Right kidney (tissue), 9 donors: ENCODE data around the gene ZNF10.

Experiments used
- DNase-seq: peaks from one replicate; pipeline ENCODE4 v3.0.0-alpha.2; 2016
- long read RNA-seq, 8 donors: transcript quantifications; one replicate each; lab custom pipeline, GENCODE V29; 2026

Gene ZNF10
- long read RNA-seq, donor 1: 0 reads
- long read RNA-seq, donor 2, partial matches to known transcripts: 0 of 1 reads
- long read RNA-seq, donor 2, other reads (novel, unspliced or antisense): 0 of 1 reads
- long read RNA-seq, donor 3, partial matches to known transcripts: 0 of 1 reads
- long read RNA-seq, donor 3, other reads (novel, unspliced or antisense): 0 of 1 reads
- long read RNA-seq, donor 4, partial matches to known transcripts: 0 of 1 reads
- long read RNA-seq, donor 4, other reads (novel, unspliced or antisense): 0 of 1 reads
- long read RNA-seq, donor 5: 0 reads
- long read RNA-seq, donor 6, partial matches to known transcripts: 0 of 2 reads
- long read RNA-seq, donor 6, other reads (novel, unspliced or antisense): 0 of 2 reads
- long read RNA-seq, donor 7, full-length matches to known transcripts: 1 of 1 reads
- long read RNA-seq, donor 7, partial matches to known transcripts: 0 of 1 reads
- long read RNA-seq, donor 7, other reads (novel, unspliced or antisense): 0 of 1 reads
- long read RNA-seq, donor 8, partial matches to known transcripts: 0 of 1 reads
- long read RNA-seq, donor 8, other reads (novel, unspliced or antisense): 0 of 1 reads

DNA sequence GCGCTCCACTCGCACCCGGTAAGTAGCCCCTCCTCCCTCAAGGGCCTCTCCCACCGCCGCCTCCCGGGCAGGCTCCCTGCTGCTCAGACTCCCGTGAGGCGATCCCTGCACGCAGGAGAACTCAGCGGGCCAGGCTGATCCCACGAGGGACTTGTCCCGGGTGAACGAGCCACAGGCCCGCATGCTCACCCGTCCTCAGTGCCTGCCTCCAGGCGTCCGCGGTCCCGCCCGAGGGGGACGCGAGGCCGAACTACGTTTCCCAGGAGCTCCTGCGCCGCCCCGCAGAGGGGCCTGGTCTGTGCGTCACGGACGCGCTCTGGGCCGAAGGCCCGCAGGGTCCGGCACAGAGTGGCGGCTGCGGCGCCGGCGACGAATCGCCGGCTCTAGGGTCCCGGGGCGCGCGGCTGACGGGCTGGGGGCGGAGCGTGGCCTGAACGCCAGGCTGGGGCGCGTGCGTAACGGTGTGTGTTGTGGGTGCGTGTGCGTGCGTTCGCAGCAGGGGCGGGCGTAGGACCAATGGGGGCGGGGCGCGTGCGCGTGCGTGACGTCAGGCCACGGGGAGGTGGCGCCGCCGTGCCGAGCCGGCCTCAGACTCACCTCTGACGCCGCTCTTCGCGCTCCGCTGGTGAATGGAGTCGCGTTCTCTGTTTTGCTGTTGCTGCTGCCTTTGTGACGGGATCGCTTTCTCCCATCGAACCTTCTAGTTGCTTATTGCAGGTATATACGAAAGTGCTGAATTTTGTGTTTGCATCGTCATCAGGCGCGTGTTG lies at the start of gene ZNF10, which contains the start of gene ZNF891:
Gene ZNF10 (plus strand): TSS at position 590 of the 770 bp plus-strand sequence. CDS start 13,866 bp downstream, outside the sequence.
Gene ZNF891 (minus strand): TSS at position 237 of the 770 bp plus-strand sequence. CDS start 8,356 bp downstream, outside the sequence.
- peak; percentile 99 for DNase-seq

DNA sequence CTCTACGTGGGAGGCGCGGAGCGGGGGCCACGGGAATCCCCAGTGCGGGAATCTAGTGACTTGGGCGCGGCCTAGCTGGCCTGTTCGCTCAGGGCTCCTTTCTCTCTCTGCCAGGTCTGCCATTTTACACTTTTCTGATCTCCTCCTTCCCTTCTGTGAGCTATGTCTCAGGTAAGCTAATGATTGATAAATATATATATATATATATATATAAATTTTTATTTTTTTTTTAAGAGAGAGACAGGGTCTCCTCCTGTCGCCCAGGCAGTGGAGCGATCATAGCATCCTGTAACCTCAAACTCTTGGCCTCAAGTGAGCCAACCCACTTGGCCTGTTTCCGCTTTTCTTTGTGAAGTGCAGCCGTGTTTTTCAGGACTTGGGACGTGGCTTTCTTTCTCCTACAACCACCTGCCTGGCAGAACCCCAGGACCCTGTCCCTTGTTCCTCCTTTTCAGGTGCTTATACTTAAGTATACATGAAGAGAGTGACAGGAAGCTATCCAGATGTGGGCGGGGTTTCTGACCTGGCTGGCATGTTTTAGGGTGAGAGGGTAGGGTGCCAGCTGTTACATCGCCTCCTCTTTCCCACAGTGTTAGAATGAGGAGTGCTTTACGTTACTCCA lies 49.2 kb upstream of the ZNF10 start:
- no peak for DNase-seq

DNA sequence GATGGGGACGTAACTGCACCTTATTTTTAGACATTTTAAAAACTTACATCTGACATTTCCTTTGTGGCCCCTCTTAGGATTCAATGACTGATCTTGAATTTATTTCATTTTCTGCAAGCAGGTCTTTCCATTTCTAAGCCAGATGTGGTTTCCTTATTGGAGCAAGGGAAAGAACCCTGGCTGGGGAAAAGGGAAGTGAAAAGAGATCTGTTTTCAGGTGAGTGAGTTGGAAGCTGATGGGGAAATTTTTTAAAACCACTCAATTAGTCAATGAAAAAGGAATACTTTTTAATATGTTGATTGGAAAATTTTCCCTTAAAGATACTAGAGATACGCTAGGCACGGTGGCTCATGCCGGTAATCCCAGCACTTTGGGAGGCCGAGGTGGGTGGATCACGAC lies 47.1 kb upstream of the ZNF10 start:
- no peak for DNase-seq

DNA sequence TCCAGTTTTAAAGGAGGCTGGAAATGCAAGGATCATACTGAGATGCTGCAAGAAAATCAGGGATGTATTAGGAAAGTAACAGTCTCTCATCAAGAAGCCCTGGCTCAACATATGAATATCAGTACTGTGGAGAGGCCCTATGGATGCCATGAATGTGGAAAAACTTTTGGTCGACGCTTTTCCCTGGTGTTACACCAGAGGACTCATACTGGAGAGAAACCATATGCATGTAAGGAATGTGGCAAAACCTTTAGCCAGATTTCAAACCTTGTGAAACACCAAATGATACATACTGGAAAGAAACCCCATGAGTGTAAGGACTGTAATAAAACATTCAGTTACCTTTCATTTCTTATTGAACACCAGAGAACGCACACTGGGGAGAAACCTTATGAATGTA lies 24.8 kb upstream of the ZNF10 start:
- no peak for DNase-seq

DNA sequence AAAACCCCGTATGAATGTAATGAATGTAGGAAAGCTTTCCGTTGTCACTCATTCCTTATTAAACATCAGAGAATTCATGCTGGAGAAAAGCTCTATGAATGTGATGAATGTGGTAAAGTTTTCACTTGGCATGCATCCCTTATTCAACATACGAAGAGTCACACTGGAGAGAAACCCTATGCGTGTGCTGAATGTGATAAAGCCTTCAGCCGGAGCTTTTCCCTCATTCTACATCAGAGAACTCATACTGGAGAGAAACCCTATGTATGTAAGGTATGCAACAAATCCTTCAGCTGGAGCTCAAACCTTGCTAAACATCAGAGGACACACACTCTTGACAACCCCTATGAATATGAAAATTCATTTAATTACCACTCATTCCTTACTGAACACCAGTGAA lies 24.2 kb upstream of the ZNF10 start:
- DNase-seq: no peak

DNA sequence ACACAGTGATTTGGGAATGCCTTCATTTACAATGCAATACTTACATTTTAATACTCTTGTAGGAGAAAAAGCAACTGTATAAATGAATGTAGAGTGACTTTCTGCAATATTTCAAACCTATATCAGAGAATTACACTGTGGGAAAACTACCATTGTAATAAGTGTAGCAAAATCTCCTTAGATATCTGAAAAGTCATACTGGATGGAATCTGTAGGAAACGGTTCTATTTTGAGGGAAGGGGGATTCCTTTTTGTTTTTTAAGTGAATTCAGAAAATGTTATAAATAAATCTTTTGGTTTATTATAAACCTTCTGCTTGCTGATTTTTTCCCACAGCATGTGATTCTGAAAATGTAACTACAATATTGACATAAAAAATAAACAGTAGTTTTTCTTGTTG lies 23.3 kb upstream of the ZNF10 start:
- DNase-seq: no peak

DNA sequence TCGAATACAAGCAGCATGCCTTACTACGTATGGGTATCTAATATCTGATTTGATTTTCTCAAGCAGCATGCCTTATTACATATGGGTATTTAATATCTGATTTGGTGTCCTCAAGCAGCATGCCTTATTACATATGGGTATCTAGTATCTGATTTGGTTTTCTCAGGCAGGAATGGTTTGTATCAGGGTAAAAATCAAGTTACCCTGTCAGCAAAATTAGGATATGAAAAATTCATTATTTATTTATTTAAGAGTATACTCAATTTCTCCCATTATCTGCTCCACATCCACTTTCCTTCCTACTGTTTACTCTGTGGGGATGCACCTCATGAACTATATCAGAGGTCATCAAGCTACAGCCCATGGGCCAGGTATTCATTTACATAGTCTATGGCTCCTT lies 22.3 kb upstream of the ZNF10 start:
- DNase-seq: no peak

DNA sequence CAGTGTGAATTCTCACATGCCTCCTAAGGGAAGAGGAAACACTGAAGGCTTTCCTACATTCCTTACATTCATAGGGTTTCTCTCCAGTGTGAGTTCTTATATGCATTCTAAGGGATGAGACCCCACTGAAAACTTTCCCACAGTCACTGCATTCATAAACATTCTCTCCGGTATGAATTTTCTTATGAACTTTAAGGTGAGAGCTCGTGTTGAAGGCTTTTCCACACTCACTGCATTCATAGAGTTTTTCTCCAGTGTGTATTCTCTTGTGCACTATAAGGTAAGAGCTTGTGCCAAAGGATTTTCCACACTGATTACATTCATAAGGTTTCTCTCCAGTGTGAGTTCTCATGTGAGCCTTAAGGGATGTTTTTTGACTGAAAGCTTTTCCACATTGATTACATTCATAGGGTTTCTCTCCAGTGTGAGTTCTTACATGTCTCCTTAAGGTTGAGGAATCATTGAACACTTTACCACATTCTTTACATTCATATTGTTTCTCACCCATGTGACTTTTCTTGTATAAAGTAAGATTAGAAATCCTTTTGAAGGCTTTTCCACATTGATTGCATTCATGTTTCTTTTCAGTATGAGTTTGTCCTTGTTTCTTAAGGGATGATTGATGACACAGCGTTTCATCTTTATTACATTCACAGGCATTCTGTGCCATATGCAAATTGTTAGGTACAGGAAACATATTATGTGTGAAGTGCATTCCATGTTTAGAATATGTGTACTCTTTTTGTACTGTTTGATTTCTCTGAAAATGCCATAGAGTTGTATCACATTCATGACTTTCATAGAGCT lies 9.8 kb upstream of the ZNF10 start:
- DNase-seq: no peak

DNA sequence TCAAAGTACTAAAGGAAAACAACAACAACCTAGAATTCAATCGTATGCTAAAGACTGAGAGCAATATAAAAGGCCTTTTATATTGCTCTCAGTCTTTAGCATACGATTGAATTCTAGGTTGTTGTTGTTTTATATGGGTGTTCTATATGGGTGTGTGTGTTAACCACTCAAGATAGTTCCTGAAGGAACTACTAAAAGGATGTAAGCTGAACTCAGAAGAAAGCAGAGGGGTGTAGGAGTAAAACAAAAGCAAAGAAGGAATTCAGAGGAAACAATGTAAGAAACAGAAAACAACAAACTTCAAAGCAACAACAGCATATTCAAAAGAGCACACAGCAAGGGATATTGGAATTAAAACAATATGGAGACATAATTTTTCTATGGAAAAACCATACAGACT lies 5.8 kb upstream of the ZNF10 start:
- no peak for DNase-seq

DNA sequence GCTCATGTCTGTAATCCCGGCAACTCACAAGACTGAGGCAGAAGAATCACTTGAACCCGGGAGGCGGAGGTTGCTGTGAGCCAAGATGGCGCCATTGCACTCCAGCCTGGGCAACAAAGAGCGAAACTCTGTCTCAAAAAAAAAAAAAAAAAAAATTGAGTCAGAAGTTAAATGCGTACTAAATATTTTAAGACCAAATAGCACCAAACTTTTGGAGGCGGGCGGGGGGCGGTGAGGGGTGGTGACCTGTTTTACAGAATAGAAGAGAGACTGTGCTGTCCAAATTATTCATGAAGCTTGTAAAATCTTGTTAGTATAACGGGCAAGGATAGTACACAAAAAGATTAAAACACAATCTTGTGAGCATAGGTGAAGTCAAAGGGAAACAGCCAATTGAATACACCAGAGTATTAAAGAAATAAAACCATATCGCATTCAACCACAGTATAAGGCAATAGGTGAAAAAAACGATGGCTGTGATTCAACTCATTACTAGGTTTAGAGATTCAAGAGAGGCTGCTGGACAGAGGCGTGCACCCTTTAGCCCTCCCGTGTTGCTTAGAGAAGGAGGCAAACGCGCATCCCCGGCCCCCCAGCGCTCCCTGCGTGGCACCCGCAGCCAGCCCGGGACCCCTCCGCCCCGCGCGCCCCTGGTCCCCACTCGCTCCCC lies 924 bp upstream of the ZNF10 start:
- DNase-seq: no peak

DNA sequence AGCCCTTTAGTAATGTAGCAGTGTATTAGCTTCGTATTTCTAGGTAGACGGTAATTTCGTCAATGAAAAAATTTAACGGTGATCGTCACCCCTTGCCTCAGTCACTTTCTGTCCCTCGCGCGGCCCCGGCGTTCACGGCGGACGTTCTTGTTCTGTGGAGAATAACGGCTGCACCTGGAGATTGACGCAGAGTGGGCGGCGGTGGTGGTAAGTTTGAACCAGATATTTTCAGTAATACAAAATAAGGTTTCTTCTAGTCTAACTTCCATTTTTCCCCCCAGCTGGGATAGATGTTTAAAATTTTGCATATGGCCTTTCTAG lies 341 bp downstream of the ZNF10 start:
- DNase-seq: no peak

DNA sequence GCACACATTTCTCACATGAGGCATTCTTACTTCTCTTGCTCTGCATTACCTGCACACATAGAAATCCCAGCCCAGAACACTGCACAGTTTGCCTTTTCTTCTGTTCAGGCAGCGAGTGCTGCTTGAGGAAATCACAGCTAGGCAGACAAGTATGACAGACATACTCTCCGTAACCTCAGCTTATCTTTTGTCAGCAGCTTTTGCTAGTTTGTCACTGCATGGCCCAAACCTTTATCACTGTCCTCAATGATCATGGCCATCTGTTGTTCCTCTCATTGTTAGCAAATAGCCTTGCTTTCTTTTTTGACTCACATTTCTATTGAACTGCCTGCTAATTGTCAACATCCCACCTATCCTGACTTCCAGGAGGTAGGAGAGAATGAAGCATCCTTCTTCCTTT lies 5.3 kb downstream of the ZNF10 start:
- DNase-seq: no peak

DNA sequence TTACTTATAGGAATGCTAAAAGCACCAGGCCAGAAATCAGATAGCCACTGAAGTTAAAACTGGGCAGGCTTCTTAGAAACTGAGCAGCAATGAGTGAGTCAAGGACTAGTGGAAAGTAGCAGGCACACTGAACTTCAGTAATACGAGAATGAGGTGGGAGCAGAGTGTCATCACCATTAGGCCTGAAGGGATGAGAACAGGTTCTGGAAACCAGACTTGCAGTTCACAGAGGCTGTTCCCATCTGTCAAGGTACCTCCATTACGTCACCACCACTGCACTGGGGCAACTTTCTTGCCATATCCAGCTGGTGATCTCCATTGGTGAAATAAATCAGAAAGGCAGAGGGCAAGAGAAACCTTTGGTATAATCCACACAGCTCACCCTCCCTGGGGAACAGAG lies 15.6 kb downstream of the ZNF10 start:
- DNase-seq: no peak

DNA sequence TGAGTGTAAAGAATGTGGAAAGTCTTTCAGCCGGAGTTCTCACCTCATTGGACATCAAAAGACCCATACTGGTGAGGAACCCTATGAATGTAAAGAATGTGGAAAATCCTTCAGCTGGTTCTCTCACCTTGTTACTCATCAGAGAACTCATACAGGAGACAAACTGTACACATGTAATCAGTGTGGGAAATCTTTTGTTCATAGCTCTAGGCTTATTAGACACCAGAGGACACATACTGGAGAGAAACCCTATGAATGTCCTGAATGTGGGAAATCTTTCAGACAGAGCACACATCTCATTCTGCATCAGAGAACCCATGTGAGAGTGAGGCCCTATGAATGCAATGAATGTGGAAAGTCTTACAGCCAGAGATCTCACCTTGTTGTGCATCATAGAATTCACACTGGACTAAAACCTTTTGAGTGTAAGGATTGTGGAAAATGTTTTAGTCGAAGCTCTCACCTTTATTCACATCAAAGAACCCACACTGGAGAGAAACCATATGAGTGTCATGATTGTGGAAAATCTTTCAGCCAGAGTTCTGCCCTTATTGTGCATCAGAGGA lies 25.8 kb downstream of the ZNF10 start:
- DNase-seq: no peak

DNA sequence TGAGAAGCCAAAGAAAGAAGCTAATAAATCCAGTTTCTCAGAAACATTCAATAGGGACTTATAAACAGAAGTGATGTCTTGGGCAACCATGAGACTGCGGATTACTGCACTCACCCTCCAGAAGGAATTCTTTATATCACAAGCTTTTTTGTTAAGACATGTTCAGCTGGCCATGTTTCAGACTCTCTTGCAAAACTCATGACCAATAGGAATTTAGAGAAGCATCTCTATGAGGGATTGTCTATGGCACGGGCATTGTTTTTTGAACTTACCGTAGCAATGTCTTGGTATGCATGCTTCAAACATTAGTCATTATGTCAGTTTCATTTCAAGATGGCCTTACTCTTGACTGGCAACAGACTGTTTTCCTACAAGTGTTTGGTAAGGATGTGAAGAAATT lies 35.3 kb downstream of the ZNF10 start:
- DNase-seq: no peak

DNA sequence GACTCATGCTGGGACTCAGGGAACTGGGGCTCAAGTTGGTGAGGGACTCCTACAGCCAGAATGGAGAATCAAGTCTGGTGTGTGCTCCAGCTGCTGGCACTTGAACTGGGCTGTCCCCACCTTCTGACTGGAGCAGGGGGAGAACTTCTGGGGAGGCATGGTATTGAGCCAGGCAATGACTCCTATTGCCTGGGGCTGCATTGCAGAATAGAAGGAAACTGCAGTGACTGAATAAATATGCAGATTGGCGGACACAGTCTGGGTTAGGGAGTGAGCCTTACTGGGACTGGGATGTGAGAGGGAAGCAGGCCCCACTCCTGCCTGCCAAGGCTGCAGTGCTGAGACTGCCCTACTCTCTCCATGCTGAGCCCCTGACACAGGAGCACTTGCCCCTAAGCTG lies 42.1 kb downstream of the ZNF10 start:
- DNase-seq: no peak

DNA sequence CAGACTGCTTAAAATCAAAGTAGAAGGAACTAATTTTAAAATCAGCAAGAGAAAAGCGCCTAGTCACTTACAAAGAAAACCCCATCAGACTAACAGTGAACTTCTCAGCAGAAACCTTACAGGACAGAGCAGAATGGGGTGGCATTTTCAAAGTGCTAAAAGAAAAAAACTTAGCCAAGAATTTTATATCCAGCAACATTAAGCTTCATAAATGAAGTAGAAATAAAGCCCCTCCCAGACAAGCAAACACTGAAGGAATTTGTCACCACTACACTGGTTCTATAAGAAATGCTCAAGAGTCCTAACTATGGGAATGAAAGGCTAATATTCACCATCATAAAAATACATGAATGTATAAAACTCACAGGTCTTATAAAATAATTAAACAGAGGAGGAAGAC lies 44.5 kb downstream of the ZNF10 start:
- no peak for DNase-seq

DNA sequence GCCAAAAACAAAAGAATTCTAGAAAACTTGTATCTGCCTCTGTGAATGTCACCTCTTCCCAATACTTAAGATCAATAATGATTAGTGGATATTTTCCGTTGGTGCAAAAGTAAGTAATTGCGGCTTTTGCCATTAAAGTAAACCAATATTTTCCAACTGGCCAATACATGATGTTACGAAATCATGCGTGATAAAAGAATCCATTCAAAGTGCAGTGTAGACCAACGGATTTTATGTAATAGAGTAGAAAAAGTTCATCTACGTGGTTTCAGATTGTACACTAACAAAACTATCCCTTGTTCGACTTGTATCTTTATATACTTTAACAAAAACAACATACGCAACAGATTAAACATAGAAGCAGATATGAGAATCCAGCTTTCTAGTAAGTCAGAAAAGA lies 50.2 kb downstream of the ZNF10 start:
- no peak for DNase-seq

DNA sequence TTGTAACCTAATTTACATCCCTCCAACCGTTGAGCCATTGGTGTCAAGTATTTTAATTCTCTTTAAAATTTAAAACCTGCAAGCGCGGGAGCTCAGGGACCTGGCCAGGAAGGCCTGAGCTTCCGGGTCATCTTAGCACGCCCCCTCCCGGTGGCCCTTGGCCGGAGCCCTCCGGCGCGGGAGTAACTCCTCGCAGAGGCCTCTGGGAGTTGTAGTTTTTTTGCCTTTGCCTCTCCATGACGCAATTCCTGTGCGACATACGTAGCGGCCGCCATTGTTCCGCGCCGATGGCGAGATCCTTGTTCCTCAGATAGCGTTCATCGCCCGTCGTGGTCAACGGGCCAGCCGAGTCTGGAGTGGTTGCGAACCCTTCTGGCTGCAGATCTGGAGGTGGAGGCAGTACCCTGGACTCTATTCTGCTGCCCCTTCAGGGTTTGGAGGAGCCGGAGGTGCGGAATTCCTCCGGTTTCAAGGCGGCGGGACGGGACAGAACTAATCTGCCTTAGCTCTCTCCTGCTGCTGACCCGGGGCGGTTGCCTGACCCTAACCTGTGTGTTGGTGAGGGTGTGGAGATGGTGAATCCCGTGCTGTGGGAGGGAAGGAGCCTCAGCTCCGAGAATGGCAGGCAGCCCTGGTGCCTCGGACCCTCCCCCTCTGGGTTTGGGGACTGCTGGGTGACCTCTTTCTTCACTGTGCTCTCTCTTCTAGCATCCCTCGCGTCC lies 51.0 kb downstream of the ZNF10 start, which contains the start of gene ZNF268:
Gene ZNF268 (plus strand): TSS at position 258 of the 722 bp plus-strand sequence. CDS start 503 bp downstream, outside the sequence.
- DNase-seq: peak; percentile 89

DNA sequence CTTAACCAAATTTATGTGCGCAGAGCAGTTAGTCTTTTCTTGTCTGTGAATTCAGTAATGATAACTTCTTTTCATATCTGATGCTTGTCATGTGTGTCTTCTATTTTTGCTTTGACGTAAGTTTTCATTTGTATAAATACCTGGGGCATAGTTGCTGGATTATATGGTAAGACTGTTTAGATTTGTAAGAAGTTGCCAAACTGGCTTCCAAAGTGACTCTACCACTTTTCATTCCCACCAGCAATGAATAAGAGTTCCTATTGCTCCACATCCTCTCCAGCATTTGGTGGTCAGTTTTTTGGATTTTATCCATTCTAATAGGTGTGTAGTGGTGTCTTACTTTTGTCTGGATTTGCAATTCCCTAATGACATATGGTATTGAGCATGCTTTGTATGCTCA lies 59.7 kb downstream of the ZNF10 start:
- DNase-seq: no peak
